Common myeloid progenitor, CD34-positive (primary cell): ENCODE measurements around the gene OCA2.
"Not testable (repeated sequence)": the region's sequence is repeated elsewhere in the genome, so short reads cannot be mapped to it uniquely, and the experiment has no call there.

Experiments
- CTCF ChIA-PET: fragments of 350-600 bp; sonication (Branson Sonifier 250); formaldehyde crosslinking; loops from one replicate; lab custom pipeline; 2021; ENCODE audit warnings: antibody characterized with exemption; lab: Charles Lee
- POLR2A ChIA-PET: fragments of 350-600 bp; sonication (Branson Sonifier 250); formaldehyde crosslinking; loops from one replicate; lab custom pipeline; 2021; ENCODE audit warnings: antibody characterized with exemption; lab: Charles Lee
- DNase-seq, 3 donors: peaks; one replicate each; pipeline versions ENCODE4 v3.0.0 to v3.0.0-alpha.2; 2013
- H3K27ac ChIP-seq, 2 experiments: 1 replicate in 1 of 2; 2 replicates in 1 of 2; pipeline ENCODE4 v1.7.0; 2013; ENCODE audit warnings: inconsistent platforms in 2 of 2, low read length in 2 of 2, mild to moderate bottlenecking in 2 of 2, low read depth in 1 of 2, moderate library complexity in 1 of 2; ENCODE audit not compliant: severe bottlenecking in 2 of 2, insufficient read depth in 1 of 2, poor library complexity in 1 of 2
- H3K27me3 ChIP-seq, 5 experiments: replicated peaks in 2 of 5; 1 replicate in 3 of 5; 2 replicates in 2 of 5; pipeline versions ENCODE4 v1.6.1 to v1.7.0; 2013; ENCODE audit warnings: low read length in 4 of 5, mild to moderate bottlenecking in 2 of 5, moderate library complexity in 2 of 5, inconsistent platforms in 1 of 5; ENCODE audit not compliant: insufficient read depth in 5 of 5, control insufficient read depth in 4 of 5
- H3K36me3 ChIP-seq, 4 experiments: 1 replicate in 2 of 4; 2 replicates in 2 of 4; pipeline versions ENCODE4 v1.6.1 to v1.7.0; 2013; ENCODE audit warnings: low read length in 3 of 4, control low read depth in 1 of 4, mild to moderate bottlenecking in 1 of 4; ENCODE audit not compliant: control insufficient read depth in 4 of 4, insufficient read depth in 4 of 4
- H3K4me1 ChIP-seq, 4 experiments: 1 replicate in 3 of 4; 2 replicates in 1 of 4; pipeline versions ENCODE4 v1.6.1 to v1.7.1; 2013; ENCODE audit warnings: low read length in 3 of 4, mild to moderate bottlenecking in 3 of 4, control low read depth in 1 of 4, inconsistent platforms in 1 of 4, moderate library complexity in 1 of 4; ENCODE audit not compliant: control insufficient read depth in 4 of 4, insufficient read depth in 4 of 4; ENCODE audit errors: control extremely low read depth in 1 of 4
- H3K4me3 ChIP-seq, 7 experiments: 1 replicate in 4 of 7; 2 replicates in 3 of 7; pipeline versions ENCODE4 v1.5.1 to v1.7.0; 2013; ENCODE audit warnings: mild to moderate bottlenecking in 7 of 7, low read length in 6 of 7, moderate library complexity in 6 of 7, inconsistent platforms in 2 of 7, low read depth in 2 of 7, control low read depth in 1 of 7; ENCODE audit not compliant: insufficient read depth in 4 of 7, control insufficient read depth in 1 of 7; ENCODE audit errors: extremely low read depth in 1 of 7
- H3K9me3 ChIP-seq, 5 experiments: 1 replicate in 4 of 5; 2 replicates in 1 of 5; pipeline versions ENCODE4 v1.6.1 to v1.7.1; 2013; ENCODE audit warnings: low read length in 4 of 5, mild to moderate bottlenecking in 2 of 5, inconsistent platforms in 1 of 5, low read depth in 1 of 5, moderate library complexity in 1 of 5; ENCODE audit not compliant: control insufficient read depth in 4 of 5, insufficient read depth in 2 of 5; ENCODE audit errors: control extremely low read depth in 1 of 5
- WGBS: methylation state at CpG from one replicate; pipeline ENCODE4 v1.1.5; 2013; ENCODE audit not compliant: insufficient coverage; 5-methylcytosine and 5-hydroxymethylcytosine counted together

The OCA2 gene

DNA sequence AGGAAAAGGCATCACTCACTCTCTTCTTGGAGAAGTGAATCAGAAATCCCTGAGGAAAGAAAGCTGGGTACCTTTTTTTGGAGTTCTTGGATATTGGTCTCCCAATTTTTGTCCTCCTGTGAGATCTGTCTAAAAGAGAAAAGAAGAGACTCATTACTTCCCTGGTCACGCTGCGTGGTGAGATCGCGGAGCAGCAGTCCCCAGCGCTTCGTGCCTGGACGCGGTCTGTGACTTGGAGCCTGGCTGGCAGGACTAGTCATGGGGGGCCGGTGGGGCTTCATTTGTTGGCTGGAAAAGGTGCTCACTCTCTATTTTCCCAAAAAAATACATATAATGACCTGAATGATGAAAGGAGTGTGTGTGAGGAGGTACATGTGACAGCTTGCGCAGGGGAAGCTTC, 144.0 kb downstream of the OCA2 start:
- Histone ChIP-seq H3K27me3 (no peaks in the 10 kb centered on the region), H3K27ac (no peak overlapping the region), H3K4me3 (no peak overlapping the region), H3K4me1 (peaks cover 0 to 10% (median 3%) of the 10 kb centered on the region in 4 experiments), H3K9me3 (no peaks in the 10 kb centered on the region), H3K36me3 (no peaks in the 10 kb centered on the region)
- 97% methylated on average over 6 of the region's 10 CpGs for WGBS
- ChIA-PET POLR2A (no interaction called here), CTCF (no interaction called here)
- DNase-seq = no peak

DNA sequence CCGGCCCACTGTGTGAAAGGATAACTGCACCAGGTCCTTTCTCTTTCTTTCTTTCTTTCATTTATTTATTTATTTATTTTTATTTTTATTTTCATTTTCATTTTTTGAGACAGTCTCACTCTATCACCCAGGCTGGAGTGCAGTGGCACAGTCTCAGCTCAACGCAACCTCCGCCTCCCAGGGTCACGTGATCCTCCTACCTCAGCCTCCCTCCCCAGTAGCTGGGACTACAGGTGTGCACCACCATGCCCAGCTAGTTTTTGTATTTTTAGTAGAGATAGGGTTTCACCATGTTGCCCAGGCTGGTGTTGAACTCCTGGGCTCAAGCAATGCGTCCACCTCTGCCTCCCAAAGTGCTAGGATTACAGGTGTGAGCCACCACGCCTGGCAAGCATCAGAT, 146.5 kb downstream of the OCA2 start:
- WGBS = 100% methylated on average over 2 of the region's 6 CpGs
- DNase-seq, H3K36me3 ChIP-seq, H3K27ac ChIP-seq, H3K27me3 ChIP-seq, H3K4me1 ChIP-seq, CTCF ChIA-PET, H3K9me3 ChIP-seq, H3K4me3 ChIP-seq, POLR2A ChIA-PET: not testable (repeated sequence)

DNA sequence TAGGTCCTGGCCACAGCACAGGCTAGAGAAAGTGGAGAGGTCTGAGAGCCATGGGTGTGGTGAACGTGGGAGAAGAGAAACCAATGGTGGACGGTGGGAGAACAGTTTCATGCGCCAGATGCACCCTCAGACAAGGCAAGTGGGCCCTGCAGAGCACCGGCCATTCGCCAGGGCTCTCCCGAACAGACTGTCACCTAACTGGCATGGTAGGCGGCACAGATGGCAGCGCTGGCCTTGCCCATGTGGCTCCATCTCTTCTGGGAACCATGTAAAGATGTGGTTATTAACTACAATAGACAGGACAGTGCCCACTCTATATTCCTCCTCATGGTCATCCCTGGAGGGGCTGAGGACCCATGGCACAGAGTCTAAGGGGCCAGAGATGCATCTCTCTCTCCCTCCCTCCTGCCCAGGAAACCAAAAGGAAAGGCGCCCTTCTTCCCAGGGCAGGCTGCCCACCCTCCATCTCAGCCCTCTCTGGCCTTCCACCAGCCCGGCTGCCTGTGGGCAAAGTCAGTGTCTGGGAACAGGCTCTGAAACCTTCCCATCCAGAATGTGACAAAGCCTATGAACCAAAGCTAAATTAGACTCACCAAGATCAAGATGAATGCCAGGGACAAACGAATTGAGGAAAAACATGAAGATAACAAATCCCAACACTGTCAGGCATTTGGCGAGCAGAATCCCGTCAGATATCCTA, 147.8 kb downstream of the OCA2 start:
- Histone ChIP-seq H3K9me3 (no peaks in the 10 kb centered on the region), H3K27me3 (no peaks in the 10 kb centered on the region), H3K4me3 (no peak overlapping the region), H3K27ac (no peak overlapping the region), H3K36me3 (no peaks in the 10 kb centered on the region), H3K4me1 (no peaks in the 10 kb centered on the region)
- CTCF ChIA-PET = no interaction called here
- POLR2A ChIA-PET = no interaction called here
- WGBS = 97% methylated on average over 12 of the region's 13 CpGs
- no peak for DNase-seq

DNA sequence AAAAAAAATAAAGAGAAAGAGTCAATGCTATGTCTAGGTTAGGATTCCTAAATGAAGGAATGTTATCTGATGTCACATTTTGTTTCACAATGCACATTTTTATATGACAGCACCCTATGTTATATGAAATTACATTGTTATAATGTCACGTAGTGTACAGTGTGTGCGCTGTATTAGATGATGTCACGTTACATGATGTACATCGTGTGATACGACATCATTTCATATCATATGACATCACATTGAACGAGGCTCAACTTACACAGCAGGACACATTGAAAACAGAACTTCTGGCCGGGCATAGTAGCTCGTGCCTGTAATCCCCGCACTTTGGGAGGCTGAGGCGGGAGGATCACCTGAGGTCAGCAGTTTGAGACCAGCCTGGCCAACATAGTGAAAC, 150.0 kb downstream of the OCA2 start:
- H3K27me3 ChIP-seq = no peaks in the 10 kb centered on the region
- no peak overlapping the region for H3K27ac ChIP-seq
- CTCF ChIA-PET = no interaction called here
- H3K4me1 ChIP-seq = no peaks in the 10 kb centered on the region
- POLR2A ChIA-PET = no interaction called here
- H3K36me3 ChIP-seq = no peaks in the 10 kb centered on the region
- no peaks in the 10 kb centered on the region for H3K9me3 ChIP-seq
- no peak for DNase-seq
- 100% methylated on average over 8 of the region's 10 CpGs for WGBS
- no peak overlapping the region for H3K4me3 ChIP-seq

DNA sequence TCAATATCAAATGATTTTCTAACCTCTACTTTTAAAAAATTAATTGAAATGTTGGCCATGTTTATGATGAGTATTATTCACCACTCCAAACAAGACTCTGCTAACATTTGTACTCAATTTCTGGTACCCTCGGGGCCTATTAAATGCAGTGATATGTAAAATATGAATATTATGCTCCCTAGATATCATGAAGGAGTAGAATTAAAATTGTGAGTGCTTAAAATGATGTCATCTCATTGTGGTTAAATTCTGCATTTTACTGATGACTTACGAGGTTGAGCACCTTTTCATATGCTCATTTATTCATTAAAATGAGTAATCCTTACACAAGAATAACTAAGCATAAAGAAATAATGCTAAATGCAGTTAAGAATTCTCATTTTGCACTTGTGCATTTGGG, 159.9 kb downstream of the OCA2 start:
- POLR2A ChIA-PET = no interaction called here
- no peak for DNase-seq
- H3K27me3 ChIP-seq = peaks cover 0 to 8% (median 0%) of the 10 kb centered on the region in 5 experiments
- WGBS = no CpG with 5 or more reads among the region's 2 CpGs
- CTCF ChIA-PET = no interaction called here
- no peaks in the 10 kb centered on the region for H3K36me3 ChIP-seq
- no peak overlapping the region for H3K4me3 ChIP-seq
- no peak overlapping the region for H3K27ac ChIP-seq
- H3K4me1 ChIP-seq = no peaks in the 10 kb centered on the region
- peaks cover 0 to 2% (median 0%) of the 10 kb centered on the region in 5 experiments for H3K9me3 ChIP-seq

DNA sequence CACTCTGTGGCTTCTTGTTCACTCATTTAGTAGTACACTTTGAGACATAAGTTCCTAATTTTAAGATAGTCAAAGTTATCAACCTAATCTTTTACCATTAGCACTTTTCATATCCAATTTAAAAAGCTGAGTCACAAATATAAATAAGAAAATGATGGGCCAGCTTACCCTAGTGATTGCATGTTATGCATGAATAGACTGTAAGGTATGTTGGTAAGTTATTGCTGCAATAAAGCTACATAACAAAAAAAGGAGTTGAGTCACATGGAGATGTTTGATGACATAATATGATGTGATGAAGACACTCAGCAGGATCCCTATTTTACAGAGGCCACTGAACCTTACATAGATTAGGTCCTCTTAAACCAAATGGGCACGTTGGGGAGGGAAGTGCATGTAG, 161.3 kb downstream of the OCA2 start:
- DNase-seq = no peak
- H3K27ac ChIP-seq = no peak overlapping the region
- H3K9me3 ChIP-seq = peaks cover 0 to 4% (median 1%) of the 10 kb centered on the region in 5 experiments
- H3K4me3 ChIP-seq = no peak overlapping the region
- H3K4me1 ChIP-seq = no peaks in the 10 kb centered on the region
- H3K36me3 ChIP-seq = no peaks in the 10 kb centered on the region
- POLR2A ChIA-PET = no interaction called here
- CTCF ChIA-PET = no interaction called here
- peaks cover 0 to 8% (median 0%) of the 10 kb centered on the region in 5 experiments for H3K27me3 ChIP-seq
- 83% methylated on average over 1 of the region's 1 CpG for WGBS

DNA sequence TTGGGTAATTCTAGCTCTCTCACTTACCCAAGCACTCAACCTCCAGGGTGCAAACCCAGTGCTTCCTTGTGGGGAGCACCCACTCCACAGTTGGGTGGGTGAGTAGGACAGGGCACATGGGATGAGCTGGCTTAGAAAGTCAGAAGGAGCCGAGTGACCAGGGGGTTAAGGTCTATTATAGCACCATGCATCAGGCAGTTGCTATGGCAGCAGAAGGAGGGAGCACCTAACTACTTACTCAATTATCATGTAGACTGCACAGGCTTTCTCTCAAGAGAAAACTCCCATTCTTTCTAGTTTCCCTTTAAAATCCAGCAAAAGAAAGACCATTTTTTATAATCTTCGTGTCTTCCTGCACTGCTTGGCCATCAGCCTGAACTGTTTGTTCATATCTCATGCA, 163.0 kb downstream of the OCA2 start:
- H3K4me1 ChIP-seq = no peaks in the 10 kb centered on the region
- ChIA-PET CTCF (no interaction called here), POLR2A (no interaction called here)

More for the DNA sequence above, 163.0 kb downstream of the OCA2 start:
- H3K4me3 ChIP-seq = no peak overlapping the region
- WGBS = 100% methylated on average over 1 of the region's 2 CpGs
- no peak for DNase-seq
- H3K9me3 ChIP-seq = peaks cover 1 to 11% (median 4%) of the 10 kb centered on the region in 5 experiments
- H3K27ac ChIP-seq = no peak overlapping the region
- H3K36me3 ChIP-seq = no peaks in the 10 kb centered on the region
- H3K27me3 ChIP-seq = peaks cover 0 to 8% (median 0%) of the 10 kb centered on the region in 5 experiments
